HUDEP-2 (cell line): ENCODE measurements around the gene ZHX3.

Experiments
- DNase-seq, 76 experiments: peaks; one replicate each; lab custom pipeline; 2025; ENCODE audit not compliant: unreplicated experiment in 76 of 76; lab: John Stamatoyannopoulos, UW

The ZHX3 gene

DNA sequence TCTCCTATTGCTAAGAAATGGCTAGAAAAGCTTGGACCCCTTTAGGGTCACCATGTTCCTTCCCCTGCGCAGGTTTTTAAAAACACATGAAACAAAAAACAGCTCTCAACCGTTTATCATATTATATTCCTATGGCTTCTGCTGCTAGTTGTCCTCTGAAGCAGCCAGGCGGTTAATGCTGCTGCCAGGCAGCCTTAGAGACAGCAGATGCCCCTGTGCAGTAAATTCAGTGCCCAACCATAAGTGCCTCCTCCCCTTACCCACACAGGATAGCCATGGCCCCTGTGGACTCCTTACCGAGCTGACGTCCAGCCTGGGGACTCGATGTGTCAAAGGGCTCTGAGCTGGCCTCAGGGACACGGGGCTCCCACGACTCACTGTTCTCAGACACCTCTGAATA, 115.8 kb downstream of the ZHX3 start:
- DNase-seq = no peak

GRCh38 chr20:41200446-41201202, 116.9 kb downstream of the ZHX3 start:
- DNase-seq = no peak

DNA sequence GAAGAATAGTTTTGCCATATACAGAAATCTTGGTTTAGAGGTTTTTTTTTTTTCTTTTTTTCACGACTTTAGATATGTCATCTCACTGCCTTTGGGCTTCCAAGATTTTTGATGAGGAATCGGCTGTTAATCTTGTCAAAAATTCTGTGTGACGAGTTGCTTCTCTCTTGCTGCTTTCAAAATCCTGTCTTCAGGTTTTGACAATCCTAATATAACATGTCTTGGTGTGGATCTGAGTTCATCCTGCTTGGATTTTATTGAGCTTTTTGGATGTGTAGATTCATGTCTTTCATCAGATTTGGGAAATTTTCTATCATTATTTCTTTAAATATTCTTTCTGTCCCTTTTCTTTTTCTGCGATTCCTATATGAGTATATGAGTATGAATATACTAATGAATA, 119.1 kb downstream of the ZHX3 start:
- no peak for DNase-seq

- DNase-seq = peak in 1 of 76 experiments; percentile 4
These were observed 120.8 kb downstream of the ZHX3 start for GRCh38 chr20:41196653-41197225.

DNA sequence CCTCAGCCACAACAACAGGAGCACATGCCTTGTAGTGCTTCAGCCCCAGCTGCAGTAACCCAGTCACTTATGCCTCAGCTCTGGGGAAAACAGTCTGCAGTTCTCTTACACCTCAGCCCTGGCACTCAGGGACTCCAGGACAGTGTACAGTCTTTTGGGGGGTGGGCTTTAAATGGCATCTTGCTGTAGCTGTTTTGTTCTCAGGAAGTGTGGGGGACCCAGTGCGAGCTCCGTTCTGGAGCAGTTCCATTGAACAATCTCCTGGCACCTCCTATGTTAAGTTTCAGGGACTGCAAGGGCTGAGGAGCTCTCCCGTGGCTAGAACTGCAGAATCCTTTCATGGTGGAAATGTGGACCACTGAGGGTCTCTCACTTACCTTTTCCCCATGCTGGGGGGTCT, 125.0 kb downstream of the ZHX3 start:
- DNase-seq = no peak

GRCh38 chr20:41191562-41192500, 125.7 kb downstream of the ZHX3 start:
- no peak for DNase-seq

DNA sequence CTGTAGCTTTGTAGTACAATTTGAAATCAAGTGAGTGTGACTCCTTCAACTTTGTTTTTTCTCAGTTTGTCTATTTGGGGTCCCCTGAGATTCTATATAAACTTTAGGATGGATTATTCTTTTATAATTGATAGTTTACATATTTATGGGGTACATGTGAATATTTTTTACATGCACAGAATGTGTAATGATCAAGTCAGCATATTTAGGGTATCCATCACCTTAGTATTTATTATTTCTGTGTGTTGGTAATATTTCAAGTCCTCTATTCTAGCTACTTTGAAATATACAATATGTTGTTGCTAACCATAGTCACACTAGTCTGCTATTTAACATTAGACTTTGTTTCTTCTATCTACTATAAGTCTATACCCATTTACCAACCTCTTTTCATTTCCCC, 129.9 kb downstream of the ZHX3 start:
- DNase-seq = no peak

GRCh38 chr20:41185013-41185757, 132.3 kb downstream of the ZHX3 start:
- DNase-seq = no peak

- no peak for DNase-seq
These were observed 133.7 kb downstream of the ZHX3 start for GRCh38 chr20:41183831-41184230.

DNA sequence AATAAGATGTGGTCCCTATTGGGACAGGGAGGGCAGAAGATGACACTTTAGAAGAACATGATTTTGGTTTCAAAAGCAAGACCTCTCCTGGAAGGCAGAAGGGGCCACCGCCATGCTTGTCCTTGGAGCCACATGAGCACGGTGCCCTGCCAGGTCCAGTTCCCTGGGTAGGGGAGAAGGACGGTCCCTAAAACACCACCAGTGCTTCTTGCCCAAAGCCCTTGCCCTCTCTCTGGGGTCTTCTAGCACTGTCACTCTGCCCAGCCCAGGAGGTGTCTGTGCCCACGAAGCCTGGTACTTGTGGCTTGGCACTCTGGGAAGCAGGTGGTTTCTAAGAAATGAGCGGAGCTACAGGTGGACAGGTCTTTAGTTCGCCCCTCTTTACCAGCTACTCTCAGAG, 134.1 kb downstream of the ZHX3 start:
- DNase-seq = no peak

DNA sequence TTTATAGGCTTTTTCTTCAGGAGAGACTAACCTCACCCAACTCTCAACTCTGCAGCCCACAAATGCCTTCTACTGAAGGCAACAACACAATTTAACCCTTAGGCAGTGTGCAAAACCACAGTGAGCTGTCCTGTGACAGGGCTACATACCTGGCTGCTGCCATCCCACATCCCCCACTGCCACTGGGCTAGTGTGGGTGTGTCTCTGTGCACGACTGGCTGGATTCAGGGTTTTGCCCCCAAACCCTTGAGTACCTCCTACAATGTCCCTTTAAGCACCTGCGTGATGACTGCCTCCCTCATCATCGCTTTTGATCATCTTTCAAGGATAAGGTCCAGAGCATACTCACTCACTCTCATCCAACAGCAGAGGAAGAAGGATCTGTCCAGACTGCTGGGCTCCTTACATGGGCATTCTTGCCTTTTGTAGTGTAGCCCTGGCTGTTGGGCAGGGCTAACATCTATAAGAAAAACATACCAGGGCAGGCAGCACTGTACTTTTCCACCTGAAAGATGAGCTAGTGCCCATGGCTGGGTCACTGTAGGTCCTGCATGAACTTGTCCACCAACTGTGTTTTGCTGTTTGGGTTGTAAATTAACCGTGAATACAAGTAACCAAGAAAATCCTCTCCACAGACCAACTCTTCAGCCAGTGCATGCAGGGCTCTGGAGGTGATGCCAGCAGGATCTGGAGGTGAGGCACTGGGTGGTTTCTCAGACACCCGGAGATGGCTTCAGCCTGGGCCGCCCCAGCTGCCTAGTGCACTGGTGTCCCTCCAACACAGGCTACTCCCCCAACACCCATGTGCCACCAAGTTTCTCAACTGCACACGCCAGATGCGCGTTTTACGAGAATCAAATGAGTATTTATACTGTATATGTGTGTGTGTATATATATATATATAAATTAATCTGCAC, 135.0 kb downstream of the ZHX3 start:
- DNase-seq = no peak

DNA sequence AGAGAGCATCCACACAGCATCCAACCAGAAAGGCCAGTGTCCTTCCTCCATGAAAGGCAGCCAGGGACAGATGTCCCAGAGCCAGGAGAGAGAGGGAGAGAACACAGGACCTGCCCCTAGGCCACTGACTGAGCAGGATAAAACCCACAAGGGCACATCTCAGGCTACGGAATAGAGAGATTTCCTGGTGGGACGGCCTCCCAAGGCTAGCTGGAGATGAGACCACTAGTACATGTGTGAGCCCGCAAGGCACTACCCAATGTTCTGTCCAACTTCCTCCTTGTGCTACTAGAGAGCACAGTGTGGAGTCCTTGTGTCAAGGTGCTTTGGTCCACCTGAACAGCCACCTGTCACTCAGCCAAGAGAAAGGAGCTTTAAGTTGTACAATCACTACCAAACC, 136.0 kb downstream of the ZHX3 start:
- DNase-seq = no peak

DNA sequence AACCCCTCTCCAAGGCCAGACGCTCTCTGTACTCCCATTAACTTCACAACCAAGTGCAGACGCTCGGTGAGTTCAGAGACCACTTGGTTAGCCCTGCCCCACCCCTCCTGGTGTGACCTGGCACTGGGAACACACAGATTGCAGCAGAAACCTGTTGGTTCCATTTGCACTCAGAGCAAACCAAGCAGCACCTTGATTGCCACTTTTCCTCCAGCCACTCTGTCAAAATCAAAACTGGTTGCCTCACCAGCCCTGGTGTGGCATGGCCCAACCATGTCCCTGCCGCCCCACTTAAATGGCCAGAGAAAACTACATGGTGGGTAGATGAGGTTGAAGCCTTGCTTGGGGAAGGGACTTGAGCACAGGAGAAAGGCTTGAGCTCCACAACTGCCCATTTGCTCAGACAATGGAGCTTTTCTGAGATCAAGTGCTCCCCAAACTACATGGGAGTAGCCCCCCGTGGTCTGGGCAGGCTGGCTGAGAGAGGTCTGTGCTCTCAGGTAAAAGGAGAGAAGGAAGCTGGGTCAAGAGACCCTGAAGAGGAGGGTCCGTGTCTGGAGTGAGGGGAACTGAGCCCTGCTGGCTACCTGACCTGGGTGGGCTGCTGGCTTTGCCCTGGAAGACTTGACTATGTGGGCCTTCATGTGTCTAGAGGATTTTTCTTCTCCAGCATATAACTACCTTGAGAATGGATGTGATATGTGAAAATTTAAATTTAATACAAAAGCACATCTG, 136.8 kb downstream of the ZHX3 start:
- DNase-seq = no peak

DNA sequence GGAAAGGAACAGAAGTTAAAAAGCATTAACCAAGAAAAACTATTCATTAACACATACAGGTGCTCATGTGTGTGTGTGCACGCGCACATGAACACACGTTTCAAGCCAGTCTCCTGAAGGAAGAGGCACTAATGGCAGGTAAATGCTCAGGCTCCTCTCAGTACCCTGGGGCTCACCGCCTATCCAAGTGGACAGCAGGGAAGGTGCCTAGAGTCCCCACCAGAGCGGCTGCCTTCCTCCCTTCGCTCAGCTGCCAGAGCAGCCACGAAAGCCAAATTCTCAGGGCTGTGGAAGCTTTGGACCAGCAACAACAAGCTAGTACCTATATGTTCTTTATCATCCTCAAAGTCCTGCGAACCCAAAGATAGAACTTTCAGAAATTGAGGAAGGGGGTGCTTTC, 137.6 kb downstream of the ZHX3 start:
- DNase-seq = no peak

DNA sequence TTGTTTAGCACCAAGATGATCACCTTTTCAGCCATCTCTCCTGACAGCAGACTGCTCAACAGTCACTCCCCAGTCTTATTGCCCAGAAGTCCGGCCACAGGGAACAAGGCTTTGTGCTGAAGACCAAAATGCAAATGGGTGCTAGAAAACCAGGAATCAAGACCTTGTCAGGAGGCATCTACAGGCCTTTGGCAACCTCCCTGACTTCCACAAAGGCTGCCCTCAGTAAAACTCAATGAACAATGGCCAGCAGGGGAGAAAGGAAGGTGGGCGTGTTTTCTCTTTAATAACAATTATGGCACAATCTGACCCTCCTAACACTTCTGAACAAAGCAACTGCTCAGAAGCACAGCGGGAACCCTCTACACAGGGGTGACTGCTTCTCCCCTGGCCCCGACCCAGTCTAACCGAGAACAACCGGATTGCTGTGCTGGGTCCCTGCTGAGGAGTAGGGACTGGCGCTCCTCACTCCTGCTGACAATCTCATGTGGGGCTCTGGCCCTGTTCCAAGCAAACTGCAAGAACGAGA, 138.6 kb downstream of the ZHX3 start:
- no peak for DNase-seq

DNA sequence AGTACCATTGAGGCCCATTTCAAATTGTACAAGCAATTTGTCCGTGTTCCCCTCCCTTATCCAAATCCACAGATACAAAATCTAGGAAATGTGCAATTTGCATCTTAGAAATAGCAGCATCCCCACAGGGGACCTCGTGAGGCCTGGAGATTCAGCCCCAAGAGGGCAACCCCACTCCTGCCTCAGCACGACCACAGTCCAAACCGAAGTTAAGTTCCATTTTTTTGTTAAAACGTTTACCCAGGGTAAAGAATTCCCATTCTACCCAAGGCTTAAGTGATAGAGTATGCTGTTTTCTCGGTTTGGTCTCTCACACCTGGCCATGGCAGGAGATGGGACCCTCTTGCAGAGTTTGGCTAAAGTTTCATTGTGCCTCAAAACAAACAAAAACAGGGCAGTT, 139.0 kb downstream of the ZHX3 start:
- no peak for DNase-seq

GRCh38 chr20:41177636-41178035, 139.9 kb downstream of the ZHX3 start:
- no peak for DNase-seq

DNA sequence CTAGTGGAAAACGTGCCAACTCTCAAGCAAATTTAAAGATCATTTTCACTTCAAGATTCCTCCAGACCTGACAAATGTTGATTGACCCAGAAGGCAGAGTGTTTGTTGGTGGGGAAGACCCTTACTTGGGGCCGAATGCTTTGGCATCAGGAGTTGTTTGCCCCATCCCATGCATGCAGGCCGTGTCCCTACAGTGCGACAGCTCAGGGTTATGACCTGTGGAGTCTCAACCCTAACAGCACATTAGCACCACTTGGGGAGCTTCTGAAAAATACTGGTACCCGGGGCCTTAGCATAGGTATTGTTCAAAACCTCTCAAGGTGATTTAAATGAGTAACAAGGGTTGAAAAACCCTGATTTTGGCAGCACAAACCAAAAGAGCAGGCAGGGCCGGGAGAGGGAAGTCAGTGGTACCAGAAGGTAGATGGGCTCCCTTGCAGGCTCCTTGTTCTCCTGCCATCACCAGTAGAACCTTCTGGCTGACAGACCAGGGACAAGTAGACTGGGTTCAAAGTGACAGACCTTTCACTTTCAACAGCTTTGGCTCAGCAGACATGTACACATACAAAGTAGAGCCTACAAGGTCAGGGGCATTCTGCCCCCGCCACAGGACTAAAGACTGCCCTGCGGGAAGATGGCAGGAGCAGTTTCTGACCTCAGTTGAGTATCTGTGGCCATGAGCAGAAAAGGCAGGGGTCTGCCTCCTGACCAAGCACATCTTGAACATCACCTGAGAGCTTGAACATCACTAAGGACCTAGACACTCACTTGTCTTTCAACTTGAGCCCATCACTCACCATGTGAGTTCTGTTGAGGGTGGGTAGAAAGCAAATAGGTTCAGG, 140.6 kb downstream of the ZHX3 start:
- DNase-seq = no peak
